H9 (cell line): ENCODE measurements around the gene STK38L. TPM values are rescaled to one million over a fixed set of nuclear protein-coding genes. Genes with fewer than 3 reads are reported as not detected.

Experiments
- DNase-seq: peaks from one replicate; pipeline ENCODE4 v3.0.0-alpha.2; 2017
- H2AFZ ChIP-seq: one replicate; pipeline ENCODE4 v1.6.1; 2013; ENCODE audit warnings: mild to moderate bottlenecking, low read length, control low read depth, moderate library complexity
- H2AK5ac ChIP-seq: 2 replicates; pipeline ENCODE4 v1.6.1; 2013; ENCODE audit warnings: low read length, control low read depth, mixed read lengths; ENCODE audit not compliant: insufficient read length
- H2BK120ac ChIP-seq: one replicate; pipeline ENCODE4 v1.6.1; 2013; ENCODE audit warnings: low read depth, mild to moderate bottlenecking, low read length, control low read depth, inconsistent platforms; ENCODE audit not compliant: poor library complexity, severe bottlenecking
- H2BK12ac ChIP-seq: 2 replicates; pipeline ENCODE4 v1.6.1; 2013; ENCODE audit warnings: low read length, control low read depth, mixed read lengths, low read depth; ENCODE audit not compliant: insufficient read length
- H2BK15ac ChIP-seq: 2 replicates; pipeline ENCODE4 v1.6.1; 2013; ENCODE audit warnings: low read depth, low read length, control low read depth
- H2BK20ac ChIP-seq: one replicate; pipeline ENCODE4 v1.6.1; 2013; ENCODE audit warnings: low read depth, mild to moderate bottlenecking, low read length, control low read depth, inconsistent platforms; ENCODE audit not compliant: poor library complexity, severe bottlenecking
- H2BK5ac ChIP-seq: 2 replicates; pipeline ENCODE4 v1.6.1; 2013; ENCODE audit warnings: low read length, control low read depth, mixed read lengths; ENCODE audit not compliant: insufficient read length
- H3K14ac ChIP-seq: 2 replicates; pipeline ENCODE4 v1.6.1; 2013; ENCODE audit warnings: low read length, control low read depth; ENCODE audit not compliant: insufficient read depth
- H3K18ac ChIP-seq: 2 replicates; pipeline ENCODE4 v1.6.1; 2013; ENCODE audit warnings: low read depth, mild to moderate bottlenecking, mixed read lengths, low read length, control low read depth; ENCODE audit not compliant: insufficient read length
- H3K23ac ChIP-seq: 2 replicates; pipeline ENCODE4 v1.6.1; 2013; ENCODE audit warnings: low read length, control low read depth, mixed read lengths, low read depth; ENCODE audit not compliant: insufficient read length
- H3K23me2 ChIP-seq: 2 replicates; pipeline ENCODE4 v1.6.1; 2013; ENCODE audit warnings: low read depth, mild to moderate bottlenecking, mixed read lengths, low read length, control low read depth; ENCODE audit not compliant: insufficient read length, poor library complexity, severe bottlenecking
- H3K27ac ChIP-seq: 2 replicates; pipeline ENCODE4 v1.5.1; 2013; ENCODE audit warnings: low read length, control low read depth, mixed read lengths, low read depth; ENCODE audit not compliant: insufficient read length
- H3K27me3 ChIP-seq: 2 replicates; pipeline ENCODE4 v1.6.1; 2013; ENCODE audit warnings: low read length, control low read depth, inconsistent platforms; ENCODE audit not compliant: insufficient read depth
- H3K4ac ChIP-seq: 2 replicates; pipeline ENCODE4 v1.6.1; 2013; ENCODE audit warnings: low read depth, mild to moderate bottlenecking, control low read depth, inconsistent platforms, low read length, moderate library complexity
- H3K4me1 ChIP-seq: 2 replicates; pipeline ENCODE4 v1.6.1; 2013; ENCODE audit warnings: low read length, control low read depth, inconsistent platforms; ENCODE audit not compliant: insufficient read depth
- H3K4me2 ChIP-seq: 2 replicates; pipeline ENCODE4 v1.6.1; 2013; ENCODE audit warnings: low read length, control low read depth, mixed read lengths; ENCODE audit not compliant: insufficient read length, insufficient read depth
- H3K56ac ChIP-seq: 2 replicates; pipeline ENCODE4 v1.6.1; 2013; ENCODE audit warnings: low read depth, mild to moderate bottlenecking, mixed read lengths, low read length, control low read depth; ENCODE audit not compliant: insufficient read length
- H3K79me1 ChIP-seq: 2 replicates; pipeline ENCODE4 v1.6.1; 2013; ENCODE audit warnings: low read depth, mild to moderate bottlenecking, moderate library complexity, low read length, control low read depth, inconsistent platforms; ENCODE audit not compliant: insufficient read depth, poor library complexity, severe bottlenecking
- H3K79me2 ChIP-seq: 2 replicates; pipeline ENCODE4 v1.6.1; 2013; ENCODE audit warnings: low read length, control low read depth, inconsistent platforms; ENCODE audit not compliant: insufficient read depth
- H3K9ac ChIP-seq: 2 replicates; pipeline ENCODE4 v1.6.1; 2013; ENCODE audit warnings: low read length, control low read depth, mixed read lengths; ENCODE audit not compliant: insufficient read length; ENCODE audit errors: extremely low read depth
- H3K9me3 ChIP-seq: one replicate; pipeline ENCODE4 v1.6.1; 2013; ENCODE audit warnings: low read depth, low read length, inconsistent platforms; ENCODE audit not compliant: control insufficient read depth
- H3T11ph ChIP-seq: one replicate; pipeline ENCODE4 v1.6.1; 2013; ENCODE audit warnings: mild to moderate bottlenecking, low read length, control low read depth, inconsistent platforms
- H4K20me1 ChIP-seq: one replicate; pipeline ENCODE4 v1.6.1; 2013; ENCODE audit not compliant: control insufficient read depth, insufficient read length, insufficient read depth
- H4K5ac ChIP-seq: 2 replicates; pipeline ENCODE4 v1.6.1; 2013; ENCODE audit warnings: low read depth, mild to moderate bottlenecking, mixed read lengths, low read length, control low read depth; ENCODE audit not compliant: insufficient read length
- H4K8ac ChIP-seq: replicated peaks from 2 replicates; pipeline ENCODE4 v1.6.1; 2013; ENCODE audit warnings: low read length, control low read depth, mixed read lengths, low read depth; ENCODE audit not compliant: insufficient read length
- H4K91ac ChIP-seq: 2 replicates; pipeline ENCODE4 v1.6.1; 2013; ENCODE audit warnings: low read depth, mild to moderate bottlenecking, moderate library complexity, mixed read lengths, low read length, control low read depth; ENCODE audit not compliant: insufficient read length
- H3K27ac Mint-ChIP-seq, 3 experiments: 2 replicates in 2 of 3; 3 replicates in 1 of 3; pipeline ENCODE4 v1.8.0; 2020 to 2021; ENCODE audit warnings: mixed read lengths in 3 of 3, mild to moderate bottlenecking in 1 of 3, moderate library complexity in 1 of 3
- H3K27me3 Mint-ChIP-seq: 2 replicates; pipeline ENCODE4 v1.8.0; 2021; ENCODE audit warnings: low read depth, mild to moderate bottlenecking, moderate library complexity, mixed read lengths
- H3K36me3 Mint-ChIP-seq, 3 experiments: 2 replicates in 2 of 3; 3 replicates in 1 of 3; pipeline ENCODE4 v1.8.0; 2020 to 2021; ENCODE audit warnings: low read depth in 3 of 3, mixed read lengths in 3 of 3; ENCODE audit not compliant: insufficient read depth in 1 of 3
- H3K4me1 Mint-ChIP-seq, 2 experiments: 2 replicates each; pipeline ENCODE4 v1.8.0; 2020; ENCODE audit warnings: mixed read lengths in 2 of 2
- H3K4me3 Mint-ChIP-seq, 2 experiments: 2 replicates in 1 of 2; 3 replicates in 1 of 2; pipeline ENCODE4 v1.8.0; 2020 to 2021; ENCODE audit warnings: mild to moderate bottlenecking in 2 of 2, mixed read lengths in 2 of 2, moderate library complexity in 1 of 2
- H3K9me3 Mint-ChIP-seq, 2 experiments: 2 replicates in 1 of 2; 3 replicates in 1 of 2; pipeline ENCODE4 v1.8.0; 2020; ENCODE audit warnings: mild to moderate bottlenecking in 2 of 2, mixed read lengths in 2 of 2, moderate library complexity in 1 of 2
- WGBS: extraction: QIAGEN DNeasy Blood & Tissue Kit; methylation state at CpG from one replicate; pipeline ENCODE4 v1.1.7; 2013; ENCODE audit warnings: missing lambda C conversion rate, low lambda C conversion rate, mixed read lengths; ENCODE audit not compliant: insufficient read length; ENCODE audit errors: extremely low coverage; 5-methylcytosine and 5-hydroxymethylcytosine counted together
- total RNA-seq: library from RNA; stranded (reverse); gene quantifications from 2 replicates; pipeline ENCODE4 v1.2.1, GENCODE V29; 2021
- TF ChIP-seq, protein P1 (sequence below): fragments of 200-600 bp; sonication (generic); conservative IDR thresholded peaks from 3 replicates; pipeline ENCODE4 v1.8.0; 2021; ENCODE audit warnings: antibody characterized with exemption, mild to moderate bottlenecking

STK38L gene
- total RNA-seq, 1 experiment from 2014 or later: 44.9 TPM

DNA sequence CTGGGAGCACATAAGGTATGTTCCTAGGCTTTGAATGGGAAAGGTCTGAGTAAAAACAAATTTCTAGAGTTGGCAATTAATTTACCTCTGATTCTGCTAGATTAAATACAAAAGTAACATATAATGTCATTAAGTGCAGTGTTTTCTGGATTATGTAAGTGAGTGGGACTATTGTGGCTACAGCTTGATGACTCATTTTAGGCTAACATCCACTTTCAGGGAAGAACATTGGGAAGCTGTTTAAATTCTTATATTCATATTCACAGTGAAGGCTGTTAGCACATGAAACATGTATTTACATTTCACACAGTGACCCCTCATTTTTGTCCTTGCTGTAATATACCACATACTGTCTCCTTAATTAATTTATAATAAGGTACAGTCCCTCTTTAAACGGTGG is 75.3 kb downstream of the STK38L start:
- Histone ChIP-seq H3K56ac (no peak overlapping the region), H4K91ac (no peak overlapping the region), H3K23ac (no peak overlapping the region), H2BK12ac (no peak overlapping the region), H2BK15ac (no peak overlapping the region), H3K9me3 (no peaks in the 10 kb centered on the region), H2BK120ac (no peak overlapping the region), H3K27me3 (no peaks in the 10 kb centered on the region), H4K5ac (no peak overlapping the region), H3K79me1 (no peaks in the 10 kb centered on the region), H3K14ac (no peak overlapping the region), H2BK20ac (no peak overlapping the region), H2AFZ (no peak overlapping the region), H4K8ac (no peak overlapping the region), H3K9ac (no peak overlapping the region), H3K4me1 (no peaks in the 10 kb centered on the region; the same call in 1 of the 2 replicates), H3K23me2 (no peaks in the 10 kb centered on the region), H3K27ac (no peak overlapping the region), H3K4me2 (no peak overlapping the region), H3K18ac (no peak overlapping the region), H3T11ph (no peak overlapping the region), H2BK5ac (no peak overlapping the region), H4K20me1 (no peaks in the 10 kb centered on the region), H3K4ac (no peak overlapping the region), H2AK5ac (no peak overlapping the region), H3K79me2 (no peaks in the 10 kb centered on the region)
- Mint-ChIP-seq H3K36me3 (peaks cover 6 to 34% (median 20%) of the 10 kb centered on the region in 3 experiments), H3K27ac (peak overlapping the region in 1 of 3 experiments; percentile 25; a peak in 2 of 7 replicates), H3K4me3 (no peak overlapping the region), H3K9me3 (no peaks in the 10 kb centered on the region), H3K4me1 (peaks cover 10% of the 10 kb centered on the region in 2 experiments), H3K27me3 (no peaks in the 10 kb centered on the region)
- no peak for DNase-seq
- WGBS: no CpG with 5 or more reads among the region's 1 CpG
- TF ChIP-seq, protein P1, sequence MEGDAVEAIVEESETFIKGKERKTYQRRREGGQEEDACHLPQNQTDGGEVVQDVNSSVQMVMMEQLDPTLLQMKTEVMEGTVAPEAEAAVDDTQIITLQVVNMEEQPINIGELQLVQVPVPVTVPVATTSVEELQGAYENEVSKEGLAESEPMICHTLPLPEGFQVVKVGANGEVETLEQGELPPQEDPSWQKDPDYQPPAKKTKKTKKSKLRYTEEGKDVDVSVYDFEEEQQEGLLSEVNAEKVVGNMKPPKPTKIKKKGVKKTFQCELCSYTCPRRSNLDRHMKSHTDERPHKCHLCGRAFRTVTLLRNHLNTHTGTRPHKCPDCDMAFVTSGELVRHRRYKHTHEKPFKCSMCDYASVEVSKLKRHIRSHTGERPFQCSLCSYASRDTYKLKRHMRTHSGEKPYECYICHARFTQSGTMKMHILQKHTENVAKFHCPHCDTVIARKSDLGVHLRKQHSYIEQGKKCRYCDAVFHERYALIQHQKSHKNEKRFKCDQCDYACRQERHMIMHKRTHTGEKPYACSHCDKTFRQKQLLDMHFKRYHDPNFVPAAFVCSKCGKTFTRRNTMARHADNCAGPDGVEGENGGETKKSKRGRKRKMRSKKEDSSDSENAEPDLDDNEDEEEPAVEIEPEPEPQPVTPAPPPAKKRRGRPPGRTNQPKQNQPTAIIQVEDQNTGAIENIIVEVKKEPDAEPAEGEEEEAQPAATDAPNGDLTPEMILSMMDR: no peak
